Endothelial cell of umbilical vein (primary cell): ENCODE data around the gene TMEM273.

Experiments used
- POLR2A ChIP-seq: IDR thresholded peaks from 2 replicates; pipeline ENCODE4 v1.6.1; 2012; ENCODE audit warnings: low read depth, mild to moderate bottlenecking, control low read depth, low read length
- POLR2AphosphoS5 ChIP-seq: IDR thresholded peaks from 2 replicates; pipeline ENCODE4 v1.6.1; 2012; ENCODE audit warnings: low read depth, mild to moderate bottlenecking, control low read depth, low read length, moderate library complexity; ENCODE audit not compliant: insufficient read depth
- TF ChIP-seq, protein P1 (sequence below), 2 donors: IDR thresholded peaks; 1 replicate in 1 of 2; 2 replicates in 1 of 2; pipeline ENCODE4 v1.5.1; 2011; ENCODE audit warnings: low read length in 2 of 2, mild to moderate bottlenecking in 2 of 2, moderate library complexity in 2 of 2, control low read depth in 1 of 2, inconsistent platforms in 1 of 2, low read depth in 1 of 2; ENCODE audit not compliant: insufficient read depth in 1 of 2; ENCODE audit errors: extremely low read depth in 1 of 2

GRCh38 chr10:49107887-49108267 lies 80.3 kb downstream of the TMEM273 start:
- TF ChIP-seq, protein P1, sequence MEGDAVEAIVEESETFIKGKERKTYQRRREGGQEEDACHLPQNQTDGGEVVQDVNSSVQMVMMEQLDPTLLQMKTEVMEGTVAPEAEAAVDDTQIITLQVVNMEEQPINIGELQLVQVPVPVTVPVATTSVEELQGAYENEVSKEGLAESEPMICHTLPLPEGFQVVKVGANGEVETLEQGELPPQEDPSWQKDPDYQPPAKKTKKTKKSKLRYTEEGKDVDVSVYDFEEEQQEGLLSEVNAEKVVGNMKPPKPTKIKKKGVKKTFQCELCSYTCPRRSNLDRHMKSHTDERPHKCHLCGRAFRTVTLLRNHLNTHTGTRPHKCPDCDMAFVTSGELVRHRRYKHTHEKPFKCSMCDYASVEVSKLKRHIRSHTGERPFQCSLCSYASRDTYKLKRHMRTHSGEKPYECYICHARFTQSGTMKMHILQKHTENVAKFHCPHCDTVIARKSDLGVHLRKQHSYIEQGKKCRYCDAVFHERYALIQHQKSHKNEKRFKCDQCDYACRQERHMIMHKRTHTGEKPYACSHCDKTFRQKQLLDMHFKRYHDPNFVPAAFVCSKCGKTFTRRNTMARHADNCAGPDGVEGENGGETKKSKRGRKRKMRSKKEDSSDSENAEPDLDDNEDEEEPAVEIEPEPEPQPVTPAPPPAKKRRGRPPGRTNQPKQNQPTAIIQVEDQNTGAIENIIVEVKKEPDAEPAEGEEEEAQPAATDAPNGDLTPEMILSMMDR (IDR thresholded peaks at IDR 0.05; ENCODE audit: extremely low read depth in 1 of 2, insufficient read depth in 1 of 2, low read depth in 1 of 2, low read length in 2 of 2) = no peak
- no peak for TF ChIP-seq POLR2A
- TF ChIP-seq POLR2AphosphoS5 = no peak
